HCT116 (cell line): ENCODE data around the gene SOCS4. TPM values are rescaled to one million over a fixed set of nuclear protein-coding genes. Genes with fewer than 3 reads are reported as not detected.
"Not testable (repeated sequence)": the region's sequence is repeated elsewhere in the genome, so short reads cannot be mapped to it uniquely, and the experiment has no call there.

Source experiments
- ATAC-seq: fragments of 200-7000 bp; cut with Tn5 transposase; 2 replicates; pipeline ENCODE4 v1.9.1; 2020; ENCODE audit warnings: mild to moderate bottlenecking, moderate library complexity
- BruUV-seq: library from RNA; stranded (reverse); fragments of 400-500 nt; replicated peaks from 2 replicates; lab custom pipeline; 2021; lab: Mats Ljungman, UMichigan
- CTCF ChIA-PET: fragments of 300-600 bp; sonication (Branson Sonifier 250); formaldehyde crosslinking; loops from one replicate; lab custom pipeline; 2021; ENCODE audit warnings: antibody characterized with exemption; lab: Charles Lee
- POLR2A ChIA-PET: fragments of 300-600, 350-600 bp; sonication (Branson Sonifier 250); formaldehyde crosslinking; loops from one replicate; lab custom pipeline; 2021; ENCODE audit warnings: antibody characterized with exemption; lab: Charles Lee
- RAD21 ChIA-PET, 2 experiments: fragments of 300-600 bp; sonication (Branson Sonifier 250); formaldehyde crosslinking; loops; one replicate each; lab custom pipeline; 2023; ENCODE audit warnings: low total read pairs in 2 of 2; ENCODE audit not compliant: uncharacterized antibody in 2 of 2, unreplicated experiment in 2 of 2, low non-redundant PET in 1 of 2; lab: Charles Lee
- DNase-seq: peaks from one replicate; pipeline ENCODE4 v3.0.0-alpha.2; 2010; ENCODE audit warnings: low read depth, low spot score
- H2AFZ ChIP-seq: fragments of 200-600 bp; shearing (Covaris generic), sonication (generic); 2 replicates; pipeline ENCODE4 v1.6.1; 2017; ENCODE audit warnings: low read depth, mixed run types, mixed read lengths, antibody characterized with exemption, low read length; ENCODE audit not compliant: poor library complexity, severe bottlenecking
- H3K27ac ChIP-seq: 2 replicates; pipeline ENCODE4 v1.5.1; 2012; ENCODE audit warnings: low read depth, low read length
- H3K27me3 ChIP-seq: fragments of 200-600 bp; sonication (generic); 2 replicates; pipeline ENCODE4 v1.6.1; 2016; ENCODE audit warnings: mixed run types, low read length, mixed read lengths; ENCODE audit not compliant: insufficient read depth
- H3K36me3 ChIP-seq, 2 experiments: fragments of 200-500 bp in 1 of 2; fragments of 200-600 bp in 1 of 2; sonication (Bioruptor generic) in 1 of 2; sonication (generic) in 1 of 2; 2 replicates each; pipeline versions ENCODE4 v1.5.1 to v1.6.1; 2014 to 2016; ENCODE audit warnings: low read length in 2 of 2, inconsistent platforms in 1 of 2, mixed read lengths in 1 of 2, mixed run types in 1 of 2; ENCODE audit not compliant: insufficient read depth in 2 of 2, control insufficient read depth in 1 of 2
- H3K4me1 ChIP-seq, 2 experiments: fragments of 200-600 bp in 1 of 2; sonication (generic) in 1 of 2; 2 replicates each; pipeline versions ENCODE4 v1.5.1 to v1.6.1; 2012 to 2017; ENCODE audit warnings: low read length in 2 of 2, inconsistent platforms in 1 of 2, mild to moderate bottlenecking in 1 of 2, mixed read lengths in 1 of 2, mixed run types in 1 of 2, moderate library complexity in 1 of 2; ENCODE audit not compliant: insufficient read depth in 2 of 2, control insufficient read depth in 1 of 2
- H3K4me2 ChIP-seq: fragments of 200-600 bp; sonication (generic); 2 replicates; pipeline ENCODE4 v1.6.1; 2017; ENCODE audit warnings: mixed run types, low read length, mixed read lengths
- H3K4me3 ChIP-seq, 2 experiments: fragments of 200-600 bp in 1 of 2; sonication (generic) in 1 of 2; replicated peaks in 1 of 2; 2 replicates each; pipeline ENCODE4 v1.5.1; 2011 to 2016; ENCODE audit warnings: low read length in 2 of 2, control low read depth in 1 of 2, low read depth in 1 of 2, mild to moderate bottlenecking in 1 of 2, mixed read lengths in 1 of 2, mixed run types in 1 of 2
- H3K79me2 ChIP-seq: fragments of 200-600 bp; sonication (generic); 2 replicates; pipeline ENCODE4 v1.6.1; 2017; ENCODE audit warnings: mild to moderate bottlenecking, mixed run types, low read length, moderate library complexity, mixed read lengths; ENCODE audit not compliant: insufficient read depth
- H3K9ac ChIP-seq: fragments of 200-600 bp; sonication (generic); 2 replicates; pipeline ENCODE4 v1.6.1; 2016; ENCODE audit warnings: low read length, mixed read lengths
- H3K9me2 ChIP-seq: fragments of 200-600 bp; sonication (generic), shearing (Covaris generic); 2 replicates; pipeline ENCODE4 v1.6.1; 2017; ENCODE audit warnings: mixed run types, mild to moderate bottlenecking, moderate library complexity; ENCODE audit not compliant: insufficient read depth
- H3K9me3 ChIP-seq, 2 experiments: fragments of 200-500 bp in 1 of 2; fragments of 200-600 bp in 1 of 2; sonication (Bioruptor generic) in 1 of 2; sonication (generic) in 1 of 2; 2 replicates each; pipeline ENCODE4 v1.6.1; 2014 to 2017; ENCODE audit warnings: low read length in 2 of 2, mixed read lengths in 2 of 2, inconsistent platforms in 1 of 2, low read depth in 1 of 2, mild to moderate bottlenecking in 1 of 2, mixed run types in 1 of 2, moderate library complexity in 1 of 2; ENCODE audit not compliant: control insufficient read depth in 1 of 2, insufficient read depth in 1 of 2
- H4K20me1 ChIP-seq: fragments of 200-600 bp; sonication (generic), shearing (Covaris generic); 2 replicates; pipeline ENCODE4 v1.6.1; 2017; ENCODE audit warnings: mixed run types, mild to moderate bottlenecking, moderate library complexity; ENCODE audit not compliant: insufficient read depth
- CBX3 ChIP-seq: IDR thresholded peaks from 2 replicates; pipeline ENCODE4 v1.6.1; 2012; ENCODE audit warnings: low read depth
- ELF1 ChIP-seq: IDR thresholded peaks from 2 replicates; pipeline ENCODE4 v1.6.1; 2012; ENCODE audit warnings: low read depth, borderline replicate concordance
- EZH2 ChIP-seq: fragments of 200-600 bp; sonication (generic); IDR thresholded peaks from 2 replicates; pipeline ENCODE4 v1.6.1; 2017; ENCODE audit warnings: antibody characterized with exemption, mixed run types
- EZH2phosphoT487 ChIP-seq: fragments of 200-600 bp; IDR thresholded peaks from 2 replicates; pipeline ENCODE4 v1.6.1; 2018; ENCODE audit warnings: antibody characterized with exemption, borderline replicate concordance
- FOSL1 ChIP-seq: IDR thresholded peaks from 2 replicates; pipeline ENCODE4 v1.6.1; 2012; ENCODE audit warnings: low read depth
- RAD21 ChIP-seq: IDR thresholded peaks from 2 replicates; pipeline ENCODE4 v1.6.1; 2012; ENCODE audit warnings: low read depth, mild to moderate bottlenecking
- SIN3A ChIP-seq: IDR thresholded peaks from 2 replicates; pipeline ENCODE4 v1.6.1; 2012; ENCODE audit warnings: low read depth
- SRF ChIP-seq: IDR thresholded peaks from 2 replicates; pipeline ENCODE4 v1.6.1; 2012; ENCODE audit warnings: low read depth
- TCF7L2 ChIP-seq: IDR thresholded peaks from 2 replicates; pipeline ENCODE4 v1.7.0; 2011; ENCODE audit warnings: borderline replicate concordance, inconsistent platforms; ENCODE audit not compliant: insufficient read depth, insufficient read length; ENCODE audit errors: extremely low read depth
- YY1 ChIP-seq: IDR thresholded peaks from 2 replicates; pipeline ENCODE4 v1.6.1; 2011; ENCODE audit warnings: low read length, low read depth, moderate library complexity, mild to moderate bottlenecking; ENCODE audit not compliant: insufficient replicate concordance; ENCODE audit errors: extremely low read depth
- ZNF274 ChIP-seq: fragments of 200-500 bp; sonication (Bioruptor generic); IDR thresholded peaks from 2 replicates; pipeline ENCODE4 v1.6.1; 2014; ENCODE audit warnings: mild to moderate bottlenecking, low read depth, low read length, inconsistent platforms
- intact Hi-C: fragments of 100-400 bp; cut with micrococcal nuclease; formaldehyde crosslinking; loops from 2 replicates; pipeline ENCODE4 v1.10.0; 2022
- total RNA-seq: library from RNA; stranded (reverse); gene quantifications from one replicate; pipeline ENCODE4 v1.2.1, GENCODE V29; 2021; ENCODE audit not compliant: unreplicated experiment
- TF ChIP-seq, protein P1 (sequence below): IDR thresholded peaks from 2 replicates; pipeline ENCODE4 v1.6.1; 2011; ENCODE audit warnings: mild to moderate bottlenecking, low read length, moderate library complexity; ENCODE audit not compliant: insufficient replicate concordance; ENCODE audit errors: extremely low read depth
- TF ChIP-seq, protein P2 (sequence below): IDR thresholded peaks from 2 replicates; pipeline ENCODE4 v1.6.1; 2012

Gene SOCS4
- total RNA-seq, 1 experiment from 2014 or later: 23.7 TPM

GRCh38 chr14:55028476-55028875 lies 1.4 kb downstream of the SOCS4 start:
- H3K9ac ChIP-seq: peak overlapping the region; percentile 95
- POLR2A ChIA-PET: no interaction called here
- CTCF ChIA-PET: no interaction called here

GRCh38 chr14:55031190-55031589 lies 4.2 kb downstream of the SOCS4 start:
- Histone ChIP-seq H3K27ac (no peak overlapping the region), H3K4me2 (no peak overlapping the region), H3K79me2 (peaks cover 92% of the 10 kb centered on the region), H3K9me3 (no peaks in the 10 kb centered on the region)
- DNase-seq: no peak
- TF ChIP-seq ELF1 (no peak), SIN3A (no peak), SRF (no peak), ZNF274 (no peak), RAD21 (no peak), EZH2phosphoT487 (no peak), TCF7L2 (no peak), FOSL1 (no peak), CBX3 (no peak)
- TF ChIP-seq, protein P1, sequence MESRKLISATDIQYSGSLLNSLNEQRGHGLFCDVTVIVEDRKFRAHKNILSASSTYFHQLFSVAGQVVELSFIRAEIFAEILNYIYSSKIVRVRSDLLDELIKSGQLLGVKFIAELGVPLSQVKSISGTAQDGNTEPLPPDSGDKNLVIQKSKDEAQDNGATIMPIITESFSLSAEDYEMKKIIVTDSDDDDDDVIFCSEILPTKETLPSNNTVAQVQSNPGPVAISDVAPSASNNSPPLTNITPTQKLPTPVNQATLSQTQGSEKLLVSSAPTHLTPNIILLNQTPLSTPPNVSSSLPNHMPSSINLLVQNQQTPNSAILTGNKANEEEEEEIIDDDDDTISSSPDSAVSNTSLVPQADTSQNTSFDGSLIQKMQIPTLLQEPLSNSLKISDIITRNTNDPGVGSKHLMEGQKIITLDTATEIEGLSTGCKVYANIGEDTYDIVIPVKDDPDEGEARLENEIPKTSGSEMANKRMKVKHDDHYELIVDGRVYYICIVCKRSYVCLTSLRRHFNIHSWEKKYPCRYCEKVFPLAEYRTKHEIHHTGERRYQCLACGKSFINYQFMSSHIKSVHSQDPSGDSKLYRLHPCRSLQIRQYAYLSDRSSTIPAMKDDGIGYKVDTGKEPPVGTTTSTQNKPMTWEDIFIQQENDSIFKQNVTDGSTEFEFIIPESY: no peak
- TF ChIP-seq, protein P2, sequence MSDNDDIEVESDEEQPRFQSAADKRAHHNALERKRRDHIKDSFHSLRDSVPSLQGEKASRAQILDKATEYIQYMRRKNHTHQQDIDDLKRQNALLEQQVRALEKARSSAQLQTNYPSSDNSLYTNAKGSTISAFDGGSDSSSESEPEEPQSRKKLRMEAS: no peak
- TF ChIP-seq, all 23 proteins: peak for 0
- H3K9ac ChIP-seq: no peak overlapping the region
- H3K4me3 ChIP-seq: no peak overlapping the region
- H3K27me3 ChIP-seq: no peaks in the 10 kb centered on the region
- H2AFZ ChIP-seq: no peak overlapping the region
- ATAC-seq: no peak
- RAD21 ChIA-PET: no interaction called here
- peaks cover 3 to 14% of the 10 kb centered on the region in 2 experiments; a peak in 3 of 4 replicates for H3K4me1 ChIP-seq
- CTCF ChIA-PET: interaction anchor here (2.4 kb wide), 1 partner anchor 20 kb away, joined by 9 read pairs; the partner anchor contains the start of gene MAPK1IP1L
- no peaks in the 10 kb centered on the region for H3K9me2 ChIP-seq
- intact Hi-C loops: no loop called here
- POLR2A ChIA-PET: no interaction called here
- H3K36me3 ChIP-seq: peaks cover 3 to 7% of the 10 kb centered on the region in 2 experiments; a peak in 2 of 4 replicates
- peaks cover 7% of the 10 kb centered on the region; the same call in 1 of the 2 replicates for H4K20me1 ChIP-seq
- no TSS peak for BruUV-seq

More at GRCh38 chr14:55028476-55028875, 1.4 kb downstream of the SOCS4 start:
- Histone ChIP-seq H3K9me3 (no peaks in the 10 kb centered on the region), H2AFZ (no peak overlapping the region), H3K4me1 (peaks cover 3 to 22% of the 10 kb centered on the region in 2 experiments; a peak in 3 of 4 replicates), H3K79me2 (peaks cover 90% of the 10 kb centered on the region), H3K9me2 (no peaks in the 10 kb centered on the region), H3K36me3 (peaks cover 0 to 2% of the 10 kb centered on the region in 2 experiments; a peak in 2 of 4 replicates), H3K27ac (no peak overlapping the region), H3K27me3 (no peaks in the 10 kb centered on the region), H4K20me1 (peaks cover 7% of the 10 kb centered on the region; the same call in 1 of the 2 replicates), H3K4me3 (peak overlapping the region; percentile 81 to 82), H3K4me2 (peak overlapping the region; percentile 94)
- intact Hi-C loops: no loop called here
- TF ChIP-seq YY1: no peak
- no peak for TF ChIP-seq EZH2
- no peak for TF ChIP-seq CBX3
- DNase-seq (no peak), ATAC-seq (no peak)
- no TSS peak for BruUV-seq
- RAD21 ChIA-PET: no interaction called here

DNA sequence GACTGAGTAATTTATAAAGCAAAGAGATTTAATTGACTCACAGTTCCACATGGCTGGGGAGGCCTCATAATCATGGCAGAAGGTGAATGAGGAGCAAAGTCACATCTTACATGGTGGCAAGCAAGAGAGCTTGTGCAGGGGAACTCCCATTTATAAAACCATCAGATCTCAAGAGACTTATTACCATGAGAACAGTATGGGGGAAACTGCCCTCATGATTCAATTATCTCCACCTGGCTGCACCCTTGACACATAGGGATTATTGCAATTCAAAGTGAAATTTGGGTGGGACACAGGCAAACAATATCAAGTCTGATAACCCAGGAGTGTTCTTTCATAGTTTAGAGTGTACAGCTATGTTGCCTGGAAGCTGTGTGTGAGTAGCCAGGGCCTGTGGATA lies 11.0 kb downstream of the SOCS4 start:
- H3K36me3 ChIP-seq, H3K27ac ChIP-seq, H3K4me3 ChIP-seq, H3K9ac ChIP-seq, H3K9me2 ChIP-seq, H3K4me1 ChIP-seq, RAD21 ChIA-PET, H3K4me2 ChIP-seq, BruUV-seq, POLR2A ChIA-PET, intact Hi-C loops, ATAC-seq, H2AFZ ChIP-seq, H3K9me3 ChIP-seq, H4K20me1 ChIP-seq, CTCF ChIA-PET, H3K27me3 ChIP-seq, DNase-seq: not testable (repeated sequence)
- peaks cover 77% of the 10 kb centered on the region for H3K79me2 ChIP-seq
